H1 (cell line): ENCODE measurements around the gene DNAL1.

Experiments used
- EZH2 ChIP-seq: fragments of 200-600 bp; sonication (generic); IDR thresholded peaks from 2 replicates; pipeline ENCODE4 v1.7.1; 2012; ENCODE audit warnings: low read depth, mild to moderate bottlenecking, moderate library complexity, low read length, inconsistent platforms; ENCODE audit not compliant: severe bottlenecking
- GABPA ChIP-seq: IDR thresholded peaks from 2 replicates; pipeline ENCODE4 v1.6.1; 2011; ENCODE audit warnings: mild to moderate bottlenecking, low read length, moderate library complexity, borderline replicate concordance; ENCODE audit not compliant: insufficient read depth
- TF ChIP-seq, protein P1 (sequence below), 3 experiments: IDR thresholded peaks; 1 replicate in 2 of 3; 2 replicates in 1 of 3; pipeline versions ENCODE4 v1.5.1 to v1.6.1; 2011; ENCODE audit warnings: low read length in 3 of 3, mild to moderate bottlenecking in 3 of 3, inconsistent platforms in 2 of 3, low read depth in 1 of 3, moderate library complexity in 1 of 3; ENCODE audit not compliant: insufficient read depth in 1 of 3; ENCODE audit errors: control extremely low read depth in 1 of 3

DNA sequence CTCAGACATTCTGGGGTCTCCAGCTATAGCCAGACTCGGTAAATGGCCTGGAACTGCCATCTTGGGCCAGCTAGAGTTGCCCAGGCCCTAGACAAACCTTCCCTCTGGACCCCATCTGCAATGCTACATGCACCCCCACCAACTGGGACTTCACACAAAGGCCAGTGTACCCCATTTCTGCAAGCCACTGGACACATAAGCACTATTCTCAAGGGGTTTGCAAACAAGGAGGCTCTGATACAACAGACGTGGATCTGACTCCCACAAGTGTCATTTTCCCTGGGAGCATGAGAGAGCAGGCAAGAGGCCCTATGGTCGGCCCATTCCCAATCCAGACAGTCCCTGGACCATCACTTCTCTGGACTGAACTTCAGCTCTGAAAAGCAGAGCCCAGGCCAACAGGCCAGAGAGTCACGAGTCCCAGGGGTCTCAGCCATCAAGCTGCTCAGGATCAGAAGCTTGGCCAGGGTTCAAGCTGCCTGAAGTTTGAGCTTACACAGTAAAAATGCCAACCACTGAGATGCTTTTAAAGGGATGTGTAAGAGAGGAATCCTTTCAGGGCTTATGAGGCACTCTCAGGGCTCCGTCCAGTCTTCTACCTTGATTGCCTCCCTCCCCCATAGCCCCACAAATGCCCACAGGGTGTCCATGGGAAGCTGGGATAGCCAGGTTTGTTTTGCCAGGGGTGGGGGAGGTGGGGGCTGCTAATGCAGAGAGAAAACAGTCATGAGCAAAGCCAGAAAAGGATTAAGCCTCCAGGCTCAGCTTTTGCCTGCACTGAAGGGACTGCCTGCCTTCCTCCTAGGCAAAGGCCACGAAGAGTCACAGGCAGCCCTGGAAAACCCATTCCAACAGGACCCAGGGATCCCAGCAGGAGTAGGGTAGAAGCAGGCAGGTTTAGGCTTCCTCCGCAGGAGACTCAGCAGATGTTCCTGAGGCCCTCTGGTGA is 101.1 kb downstream of the DNAL1 start:
- no peak for TF ChIP-seq EZH2
- TF ChIP-seq GABPA: no peak
- TF ChIP-seq, protein P1, sequence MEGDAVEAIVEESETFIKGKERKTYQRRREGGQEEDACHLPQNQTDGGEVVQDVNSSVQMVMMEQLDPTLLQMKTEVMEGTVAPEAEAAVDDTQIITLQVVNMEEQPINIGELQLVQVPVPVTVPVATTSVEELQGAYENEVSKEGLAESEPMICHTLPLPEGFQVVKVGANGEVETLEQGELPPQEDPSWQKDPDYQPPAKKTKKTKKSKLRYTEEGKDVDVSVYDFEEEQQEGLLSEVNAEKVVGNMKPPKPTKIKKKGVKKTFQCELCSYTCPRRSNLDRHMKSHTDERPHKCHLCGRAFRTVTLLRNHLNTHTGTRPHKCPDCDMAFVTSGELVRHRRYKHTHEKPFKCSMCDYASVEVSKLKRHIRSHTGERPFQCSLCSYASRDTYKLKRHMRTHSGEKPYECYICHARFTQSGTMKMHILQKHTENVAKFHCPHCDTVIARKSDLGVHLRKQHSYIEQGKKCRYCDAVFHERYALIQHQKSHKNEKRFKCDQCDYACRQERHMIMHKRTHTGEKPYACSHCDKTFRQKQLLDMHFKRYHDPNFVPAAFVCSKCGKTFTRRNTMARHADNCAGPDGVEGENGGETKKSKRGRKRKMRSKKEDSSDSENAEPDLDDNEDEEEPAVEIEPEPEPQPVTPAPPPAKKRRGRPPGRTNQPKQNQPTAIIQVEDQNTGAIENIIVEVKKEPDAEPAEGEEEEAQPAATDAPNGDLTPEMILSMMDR (IDR thresholded peaks at IDR 0.05; ENCODE audit: control extremely low read depth in 1 of 3, insufficient read depth in 1 of 3, low read depth in 1 of 3, low read length in 3 of 3): no peak
